HepG2 (cell line): ENCODE measurements around the gene RNF213. TPM values are rescaled to one million over a fixed set of nuclear protein-coding genes. Genes with fewer than 3 reads are reported as not detected.

Experiments
- CBX2 ChIP-seq, 2 experiments: fragments of 200-600 bp in 1 of 2; sonication (generic); formaldehyde crosslinking in 1 of 2; IDR thresholded peaks; 2 replicates each; pipeline versions ENCODE4 v1.7.0 to v1.8.1; 2018 to 2022; ENCODE audit warnings: low read depth in 2 of 2, low read length in 1 of 2, mild to moderate bottlenecking in 1 of 2, missing genetic modification reagents in 1 of 2
- HDAC6 ChIP-seq: fragments of 200-600 bp; sonication (generic); IDR thresholded peaks from 2 replicates; pipeline ENCODE4 v1.7.0; 2017; ENCODE audit warnings: mild to moderate bottlenecking, antibody characterized with exemption, low read length, low read depth
- HIVEP1 ChIP-seq: sonication (generic); formaldehyde crosslinking; IDR thresholded peaks from 2 replicates; pipeline ENCODE4 v1.4.0; 2020; ENCODE audit warnings: mild to moderate bottlenecking, missing genetic modification reagents
- MED13 ChIP-seq: sonication (generic); formaldehyde crosslinking; IDR thresholded peaks from 2 replicates; pipeline ENCODE4 v1.5.0; 2020; ENCODE audit warnings: missing genetic modification reagents
- polyA plus RNA-seq, 8 experiments: library from polyadenylated mRNA; depleted of rRNA in 3 of 8; stranded (reverse) in 7 of 8; unstranded in 1 of 8; fragments of >200 nt; fragmentation: Illumina TruSeq in 4 of 8; extraction: Trizol in 4 of 8; gene quantifications; 2 replicates each; pipeline versions ENCODE4 v1.2.1 to v1.2.3, GENCODE V29; 2011 to 2016; ENCODE audit warnings: low read depth in 4 of 8, missing spikeins in 1 of 8, mixed read lengths in 1 of 8; ENCODE audit not compliant: insufficient read depth in 1 of 8
- total RNA-seq, 5 experiments: library from RNA; depleted of rRNA; stranded (reverse); fragments of >200 nt; fragmentation: Illumina TruSeq; extraction: Trizol; gene quantifications; 2 replicates each; pipeline ENCODE4 v1.2.3, GENCODE V29; 2016; ENCODE audit warnings: low read depth in 1 of 5
- TF ChIP-seq, protein P1 (sequence below): sonication (generic); formaldehyde crosslinking; conservative IDR thresholded peaks from 2 replicates; pipeline ENCODE4 v1.4.0; 2020; ENCODE audit warnings: missing genetic modification reagents
- TF ChIP-seq, protein P2 (sequence below): IDR thresholded peaks from 2 replicates; pipeline ENCODE4 v1.6.1; 2016; ENCODE audit warnings: control low read depth
- TF ChIP-seq, protein P3 (sequence below): sonication (generic); formaldehyde crosslinking; IDR thresholded peaks from 2 replicates; pipeline ENCODE4 v1.5.1; 2020; ENCODE audit warnings: mild to moderate bottlenecking, missing genetic modification reagents, moderate library complexity
- TF ChIP-seq, protein P4 (sequence below): sonication (generic); formaldehyde crosslinking; conservative IDR thresholded peaks from 2 replicates; pipeline ENCODE4 v1.8.0; 2022; ENCODE audit warnings: mild to moderate bottlenecking, moderate library complexity, missing genetic modification reagents
- TF ChIP-seq, protein P5 (sequence below): sonication (generic); formaldehyde crosslinking; IDR thresholded peaks from 2 replicates; pipeline ENCODE4 v1.9.0; 2021; ENCODE audit warnings: missing genetic modification reagents, borderline replicate concordance
- TF ChIP-seq, protein P6 (sequence below): sonication (generic); formaldehyde crosslinking; IDR thresholded peaks from 2 replicates; pipeline ENCODE4 v1.9.0; 2021; ENCODE audit warnings: mild to moderate bottlenecking, missing genetic modification reagents

RNF213 gene
- total and polyA plus RNA-seq, 2 of the 13 experiments (the other 11 are each of a cell fraction or from before 2014, with no cell fraction given) = 38.6 to 38.7 TPM

DNA sequence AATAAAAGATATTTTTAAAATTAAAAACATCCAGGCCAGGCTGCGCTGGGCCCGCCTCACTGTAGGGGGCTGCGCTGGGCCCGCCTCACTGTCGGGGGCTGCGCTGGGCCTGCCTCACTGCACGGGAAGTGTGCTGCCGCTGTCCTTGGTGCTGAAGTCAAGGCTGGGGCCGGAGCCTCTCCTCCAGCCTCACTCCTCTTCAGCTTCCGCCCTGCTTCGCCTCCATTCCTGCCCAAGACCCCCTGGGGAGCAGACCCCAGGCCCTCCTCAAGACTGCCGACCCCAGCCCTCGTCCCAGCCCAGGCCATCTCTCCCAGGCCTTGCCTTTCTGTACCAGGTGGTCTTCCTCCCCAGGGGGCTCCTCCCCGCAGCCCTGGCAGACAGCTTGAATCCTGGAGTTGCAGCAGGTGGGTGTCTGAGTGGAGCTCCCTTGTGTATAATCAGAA, 180.5 kb downstream of the RNF213 start (continued):
- TF ChIP-seq, protein P1, sequence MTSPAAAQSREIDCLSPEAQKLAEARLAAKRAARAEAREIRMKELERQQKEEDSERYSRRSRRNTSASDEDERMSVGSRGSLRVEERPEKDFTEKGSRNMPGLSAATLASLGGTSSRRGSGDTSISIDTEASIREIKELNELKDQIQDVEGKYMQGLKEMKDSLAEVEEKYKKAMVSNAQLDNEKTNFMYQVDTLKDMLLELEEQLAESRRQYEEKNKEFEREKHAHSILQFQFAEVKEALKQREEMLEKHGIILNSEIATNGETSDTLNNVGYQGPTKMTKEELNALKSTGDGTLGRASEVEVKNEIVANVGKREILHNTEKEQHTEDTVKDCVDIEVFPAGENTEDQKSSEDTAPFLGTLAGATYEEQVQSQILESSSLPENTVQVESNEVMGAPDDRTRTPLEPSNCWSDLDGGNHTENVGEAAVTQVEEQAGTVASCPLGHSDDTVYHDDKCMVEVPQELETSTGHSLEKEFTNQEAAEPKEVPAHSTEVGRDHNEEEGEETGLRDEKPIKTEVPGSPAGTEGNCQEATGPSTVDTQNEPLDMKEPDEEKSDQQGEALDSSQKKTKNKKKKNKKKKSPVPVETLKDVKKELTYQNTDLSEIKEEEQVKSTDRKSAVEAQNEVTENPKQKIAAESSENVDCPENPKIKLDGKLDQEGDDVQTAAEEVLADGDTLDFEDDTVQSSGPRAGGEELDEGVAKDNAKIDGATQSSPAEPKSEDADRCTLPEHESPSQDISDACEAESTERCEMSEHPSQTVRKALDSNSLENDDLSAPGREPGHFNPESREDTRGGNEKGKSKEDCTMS (CRISPR knock-in tag) = peak; percentile 92
- TF ChIP-seq CBX2 (IDR thresholded peaks at IDR 0.05; ENCODE audit: low read depth, low read length) (no peak), CBX2 (CRISPR knock-in tag; IDR thresholded peaks at IDR 0.05; ENCODE audit: low read depth) (no peak), HIVEP1 (CRISPR knock-in tag) (0 out of 2 replicates have a peak, but pooled peaks have one; percentile 34), MED13 (CRISPR knock-in tag) (peak; percentile 70), HDAC6 (no peak)
- TF ChIP-seq, protein P2, sequence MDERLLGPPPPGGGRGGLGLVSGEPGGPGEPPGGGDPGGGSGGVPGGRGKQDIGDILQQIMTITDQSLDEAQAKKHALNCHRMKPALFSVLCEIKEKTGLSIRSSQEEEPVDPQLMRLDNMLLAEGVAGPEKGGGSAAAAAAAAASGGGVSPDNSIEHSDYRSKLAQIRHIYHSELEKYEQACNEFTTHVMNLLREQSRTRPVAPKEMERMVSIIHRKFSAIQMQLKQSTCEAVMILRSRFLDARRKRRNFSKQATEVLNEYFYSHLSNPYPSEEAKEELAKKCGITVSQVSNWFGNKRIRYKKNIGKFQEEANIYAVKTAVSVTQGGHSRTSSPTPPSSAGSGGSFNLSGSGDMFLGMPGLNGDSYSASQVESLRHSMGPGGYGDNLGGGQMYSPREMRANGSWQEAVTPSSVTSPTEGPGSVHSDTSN (CRISPR knock-in tag) = no peak
- TF ChIP-seq, protein P3, sequence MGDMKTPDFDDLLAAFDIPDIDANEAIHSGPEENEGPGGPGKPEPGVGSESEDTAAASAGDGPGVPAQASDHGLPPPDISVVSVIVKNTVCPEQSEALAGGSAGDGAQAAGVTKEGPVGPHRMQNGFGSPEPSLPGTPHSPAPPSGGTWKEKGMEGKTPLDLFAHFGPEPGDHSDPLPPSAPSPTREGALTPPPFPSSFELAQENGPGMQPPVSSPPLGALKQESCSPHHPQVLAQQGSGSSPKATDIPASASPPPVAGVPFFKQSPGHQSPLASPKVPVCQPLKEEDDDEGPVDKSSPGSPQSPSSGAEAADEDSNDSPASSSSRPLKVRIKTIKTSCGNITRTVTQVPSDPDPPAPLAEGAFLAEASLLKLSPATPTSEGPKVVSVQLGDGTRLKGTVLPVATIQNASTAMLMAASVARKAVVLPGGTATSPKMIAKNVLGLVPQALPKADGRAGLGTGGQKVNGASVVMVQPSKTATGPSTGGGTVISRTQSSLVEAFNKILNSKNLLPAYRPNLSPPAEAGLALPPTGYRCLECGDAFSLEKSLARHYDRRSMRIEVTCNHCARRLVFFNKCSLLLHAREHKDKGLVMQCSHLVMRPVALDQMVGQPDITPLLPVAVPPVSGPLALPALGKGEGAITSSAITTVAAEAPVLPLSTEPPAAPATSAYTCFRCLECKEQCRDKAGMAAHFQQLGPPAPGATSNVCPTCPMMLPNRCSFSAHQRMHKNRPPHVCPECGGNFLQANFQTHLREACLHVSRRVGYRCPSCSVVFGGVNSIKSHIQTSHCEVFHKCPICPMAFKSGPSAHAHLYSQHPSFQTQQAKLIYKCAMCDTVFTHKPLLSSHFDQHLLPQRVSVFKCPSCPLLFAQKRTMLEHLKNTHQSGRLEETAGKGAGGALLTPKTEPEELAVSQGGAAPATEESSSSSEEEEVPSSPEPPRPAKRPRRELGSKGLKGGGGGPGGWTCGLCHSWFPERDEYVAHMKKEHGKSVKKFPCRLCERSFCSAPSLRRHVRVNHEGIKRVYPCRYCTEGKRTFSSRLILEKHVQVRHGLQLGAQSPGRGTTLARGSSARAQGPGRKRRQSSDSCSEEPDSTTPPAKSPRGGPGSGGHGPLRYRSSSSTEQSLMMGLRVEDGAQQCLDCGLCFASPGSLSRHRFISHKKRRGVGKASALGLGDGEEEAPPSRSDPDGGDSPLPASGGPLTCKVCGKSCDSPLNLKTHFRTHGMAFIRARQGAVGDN = peak; percentile 58
- TF ChIP-seq, protein P4, sequence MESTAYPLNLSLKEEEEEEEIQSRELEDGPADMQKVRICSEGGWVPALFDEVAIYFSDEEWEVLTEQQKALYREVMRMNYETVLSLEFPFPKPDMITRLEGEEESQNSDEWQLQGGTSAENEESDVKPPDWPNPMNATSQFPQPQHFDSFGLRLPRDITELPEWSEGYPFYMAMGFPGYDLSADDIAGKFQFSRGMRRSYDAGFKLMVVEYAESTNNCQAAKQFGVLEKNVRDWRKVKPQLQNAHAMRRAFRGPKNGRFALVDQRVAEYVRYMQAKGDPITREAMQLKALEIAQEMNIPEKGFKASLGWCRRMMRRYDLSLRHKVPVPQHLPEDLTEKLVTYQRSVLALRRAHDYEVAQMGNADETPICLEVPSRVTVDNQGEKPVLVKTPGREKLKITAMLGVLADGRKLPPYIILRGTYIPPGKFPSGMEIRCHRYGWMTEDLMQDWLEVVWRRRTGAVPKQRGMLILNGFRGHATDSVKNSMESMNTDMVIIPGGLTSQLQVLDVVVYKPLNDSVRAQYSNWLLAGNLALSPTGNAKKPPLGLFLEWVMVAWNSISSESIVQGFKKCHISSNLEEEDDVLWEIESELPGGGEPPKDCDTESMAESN (CRISPR knock-in tag) = peak; percentile 81
- TF ChIP-seq, protein P5, sequence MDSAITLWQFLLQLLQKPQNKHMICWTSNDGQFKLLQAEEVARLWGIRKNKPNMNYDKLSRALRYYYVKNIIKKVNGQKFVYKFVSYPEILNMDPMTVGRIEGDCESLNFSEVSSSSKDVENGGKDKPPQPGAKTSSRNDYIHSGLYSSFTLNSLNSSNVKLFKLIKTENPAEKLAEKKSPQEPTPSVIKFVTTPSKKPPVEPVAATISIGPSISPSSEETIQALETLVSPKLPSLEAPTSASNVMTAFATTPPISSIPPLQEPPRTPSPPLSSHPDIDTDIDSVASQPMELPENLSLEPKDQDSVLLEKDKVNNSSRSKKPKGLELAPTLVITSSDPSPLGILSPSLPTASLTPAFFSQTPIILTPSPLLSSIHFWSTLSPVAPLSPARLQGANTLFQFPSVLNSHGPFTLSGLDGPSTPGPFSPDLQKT (CRISPR knock-in tag) = peak; percentile 84; the same call in 1 of the 2 replicates
- TF ChIP-seq, protein P6, sequence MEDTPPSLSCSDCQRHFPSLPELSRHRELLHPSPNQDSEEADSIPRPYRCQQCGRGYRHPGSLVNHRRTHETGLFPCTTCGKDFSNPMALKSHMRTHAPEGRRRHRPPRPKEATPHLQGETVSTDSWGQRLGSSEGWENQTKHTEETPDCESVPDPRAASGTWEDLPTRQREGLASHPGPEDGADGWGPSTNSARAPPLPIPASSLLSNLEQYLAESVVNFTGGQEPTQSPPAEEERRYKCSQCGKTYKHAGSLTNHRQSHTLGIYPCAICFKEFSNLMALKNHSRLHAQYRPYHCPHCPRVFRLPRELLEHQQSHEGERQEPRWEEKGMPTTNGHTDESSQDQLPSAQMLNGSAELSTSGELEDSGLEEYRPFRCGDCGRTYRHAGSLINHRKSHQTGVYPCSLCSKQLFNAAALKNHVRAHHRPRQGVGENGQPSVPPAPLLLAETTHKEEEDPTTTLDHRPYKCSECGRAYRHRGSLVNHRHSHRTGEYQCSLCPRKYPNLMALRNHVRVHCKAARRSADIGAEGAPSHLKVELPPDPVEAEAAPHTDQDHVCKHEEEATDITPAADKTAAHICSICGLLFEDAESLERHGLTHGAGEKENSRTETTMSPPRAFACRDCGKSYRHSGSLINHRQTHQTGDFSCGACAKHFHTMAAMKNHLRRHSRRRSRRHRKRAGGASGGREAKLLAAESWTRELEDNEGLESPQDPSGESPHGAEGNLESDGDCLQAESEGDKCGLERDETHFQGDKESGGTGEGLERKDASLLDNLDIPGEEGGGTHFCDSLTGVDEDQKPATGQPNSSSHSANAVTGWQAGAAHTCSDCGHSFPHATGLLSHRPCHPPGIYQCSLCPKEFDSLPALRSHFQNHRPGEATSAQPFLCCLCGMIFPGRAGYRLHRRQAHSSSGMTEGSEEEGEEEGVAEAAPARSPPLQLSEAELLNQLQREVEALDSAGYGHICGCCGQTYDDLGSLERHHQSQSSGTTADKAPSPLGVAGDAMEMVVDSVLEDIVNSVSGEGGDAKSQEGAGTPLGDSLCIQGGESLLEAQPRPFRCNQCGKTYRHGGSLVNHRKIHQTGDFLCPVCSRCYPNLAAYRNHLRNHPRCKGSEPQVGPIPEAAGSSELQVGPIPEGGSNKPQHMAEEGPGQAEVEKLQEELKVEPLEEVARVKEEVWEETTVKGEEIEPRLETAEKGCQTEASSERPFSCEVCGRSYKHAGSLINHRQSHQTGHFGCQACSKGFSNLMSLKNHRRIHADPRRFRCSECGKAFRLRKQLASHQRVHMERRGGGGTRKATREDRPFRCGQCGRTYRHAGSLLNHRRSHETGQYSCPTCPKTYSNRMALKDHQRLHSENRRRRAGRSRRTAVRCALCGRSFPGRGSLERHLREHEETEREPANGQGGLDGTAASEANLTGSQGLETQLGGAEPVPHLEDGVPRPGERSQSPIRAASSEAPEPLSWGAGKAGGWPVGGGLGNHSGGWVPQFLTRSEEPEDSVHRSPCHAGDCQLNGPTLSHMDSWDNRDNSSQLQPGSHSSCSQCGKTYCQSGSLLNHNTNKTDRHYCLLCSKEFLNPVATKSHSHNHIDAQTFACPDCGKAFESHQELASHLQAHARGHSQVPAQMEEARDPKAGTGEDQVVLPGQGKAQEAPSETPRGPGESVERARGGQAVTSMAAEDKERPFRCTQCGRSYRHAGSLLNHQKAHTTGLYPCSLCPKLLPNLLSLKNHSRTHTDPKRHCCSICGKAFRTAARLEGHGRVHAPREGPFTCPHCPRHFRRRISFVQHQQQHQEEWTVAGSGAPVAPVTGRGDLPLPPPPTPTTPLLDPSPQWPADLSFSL = no peak
